ENCODE data around the gene ADARB1.

Gene ADARB1

GRCh38 chr21:45155910-45156309 is 81.5 kb downstream of the ADARB1 start:
- no peak overlapping the region for H3K27ac ChIP-seq
- no peak for TF ChIP-seq CTCF (IDR thresholded peaks at IDR 0.05)
- no peak for TF ChIP-seq ZFX (IDR thresholded peaks at IDR 0.05; ENCODE audit: borderline replicate concordance)

DNA sequence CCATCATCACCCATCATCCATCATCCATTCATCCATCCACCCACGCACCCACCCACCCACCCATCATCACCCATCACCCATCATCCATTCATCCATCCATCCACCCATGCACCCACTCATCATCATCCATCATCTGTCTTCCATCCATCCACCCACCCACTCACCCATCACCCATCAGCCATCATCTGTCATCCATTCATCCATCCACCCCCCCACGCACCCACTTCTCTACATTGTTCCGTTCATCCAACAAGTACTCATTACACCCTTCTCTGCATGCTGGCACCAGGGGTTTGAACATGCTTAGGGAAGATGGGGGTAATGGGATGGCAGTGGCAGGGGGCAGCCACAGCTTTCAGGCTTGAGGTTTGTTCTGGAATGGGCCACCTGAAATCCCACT is 82.1 kb downstream of the ADARB1 start:
- TF ChIP-seq ZFX (IDR thresholded peaks at IDR 0.05; ENCODE audit: borderline replicate concordance) (no peak), CTCF (IDR thresholded peaks at IDR 0.05) (no peak)
- no peak overlapping the region for H3K27ac ChIP-seq

- TF ChIP-seq CTCF (IDR thresholded peaks at IDR 0.05) (no peak), ZFX (IDR thresholded peaks at IDR 0.05; ENCODE audit: borderline replicate concordance) (no peak)
- H3K27ac ChIP-seq = no peak overlapping the region
These were observed 83.6 kb downstream of the ADARB1 start for GRCh38 chr21:45157932-45158331.

DNA sequence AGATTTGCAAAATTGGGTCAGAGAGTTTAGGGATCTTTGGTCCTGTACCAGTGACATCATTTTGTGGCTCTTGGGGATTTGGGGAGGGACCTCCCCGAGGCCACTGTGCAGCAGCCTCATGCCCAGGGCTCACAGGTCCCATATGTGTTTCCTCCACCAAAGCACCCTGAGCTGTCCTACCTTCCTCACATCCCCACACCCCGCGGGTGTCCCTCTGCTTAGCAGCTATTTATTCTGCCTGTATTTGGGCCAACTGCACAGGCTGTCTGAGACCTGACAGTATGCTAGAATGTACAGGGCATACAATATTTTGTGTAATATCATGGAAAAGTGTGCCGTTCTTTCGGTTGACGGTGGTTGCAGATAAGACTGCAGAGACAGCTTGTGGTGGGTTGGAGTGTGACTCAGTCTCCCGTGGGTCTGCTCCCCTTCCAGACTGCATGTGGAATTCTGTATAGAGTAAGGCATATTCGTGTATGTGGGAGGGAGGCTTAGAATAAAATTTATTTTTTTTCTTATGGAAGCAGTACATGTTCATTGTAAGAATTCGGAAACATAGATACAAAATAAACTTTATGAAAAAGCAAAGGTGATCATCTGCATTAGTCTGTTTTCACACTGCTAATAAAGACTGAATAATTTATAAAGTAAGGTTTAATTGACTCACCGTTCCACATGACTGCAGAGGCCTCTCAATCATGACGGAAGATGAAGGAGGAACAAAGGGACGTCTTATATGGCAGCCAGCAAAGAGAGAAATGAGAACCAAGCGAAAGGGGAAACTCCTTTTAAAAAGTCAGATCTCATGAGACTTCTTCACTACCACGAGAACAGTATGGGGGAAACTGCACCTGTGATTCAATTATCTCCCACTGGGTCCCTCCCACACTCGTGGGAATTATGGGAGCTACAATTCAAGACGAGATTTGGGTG is 84.4 kb downstream of the ADARB1 start:
- no peak for TF ChIP-seq ZFX (IDR thresholded peaks at IDR 0.05; ENCODE audit: borderline replicate concordance)
- no peak for TF ChIP-seq CTCF (IDR thresholded peaks at IDR 0.05)
- H3K27ac ChIP-seq = no peak overlapping the region

- TF ChIP-seq ZFX (IDR thresholded peaks at IDR 0.05; ENCODE audit: borderline replicate concordance) (no peak), CTCF (IDR thresholded peaks at IDR 0.05) (no peak)
- no peak overlapping the region for H3K27ac ChIP-seq
These were observed 85.8 kb downstream of the ADARB1 start for GRCh38 chr21:45160198-45160597.

GRCh38 chr21:45161038-45161945 is 86.9 kb downstream of the ADARB1 start:
- TF ChIP-seq CTCF (IDR thresholded peaks at IDR 0.05) (no peak), ZFX (IDR thresholded peaks at IDR 0.05; ENCODE audit: borderline replicate concordance) (no peak)
- H3K27ac ChIP-seq = no peak overlapping the region

All from 22Rv1 (cell line).